G401 (cell line): ENCODE results near the gene TNFRSF25. TPM values are rescaled to one million over a fixed set of nuclear protein-coding genes. Genes with fewer than 3 reads are reported as not detected.
"Not testable (repeated sequence)": the region's sequence is repeated elsewhere in the genome, so short reads cannot be mapped to it uniquely, and the experiment has no call there.

Source experiments
- DNase-seq: peaks from one replicate; pipeline ENCODE4 v3.0.0-alpha.2; 2015; ENCODE audit warnings: low spot score
- in situ Hi-C: cut with HindIII; loops from 2 replicates; pipeline ENCODE4 v1.10.0; 2016; ENCODE audit warnings: low sequenced_read_pairs, mixed read lengths
- total RNA-seq: library from RNA; depleted of rRNA; stranded (reverse); fragments of >200 nt; shearing (Covaris generic); gene quantifications from 2 replicates; pipeline ENCODE4 v1.2.3, GENCODE V29; 2014

Gene TNFRSF25
- total RNA-seq, 1 experiment from 2014 or later: 4.9 TPM

- in situ Hi-C loops: no loop called here
- DNase-seq: peak; percentile 78
Observed at GRCh38 chr1:6445062-6445763, 20.8 kb downstream of the TNFRSF25 start.

GRCh38 chr1:6444377-6444776 lies 21.6 kb downstream of the TNFRSF25 start:
- in situ Hi-C loops: no loop called here
- no peak for DNase-seq

GRCh38 chr1:6443339-6444115 lies 22.4 kb downstream of the TNFRSF25 start:
- no peak for DNase-seq
- in situ Hi-C loops: no loop called here

DNA sequence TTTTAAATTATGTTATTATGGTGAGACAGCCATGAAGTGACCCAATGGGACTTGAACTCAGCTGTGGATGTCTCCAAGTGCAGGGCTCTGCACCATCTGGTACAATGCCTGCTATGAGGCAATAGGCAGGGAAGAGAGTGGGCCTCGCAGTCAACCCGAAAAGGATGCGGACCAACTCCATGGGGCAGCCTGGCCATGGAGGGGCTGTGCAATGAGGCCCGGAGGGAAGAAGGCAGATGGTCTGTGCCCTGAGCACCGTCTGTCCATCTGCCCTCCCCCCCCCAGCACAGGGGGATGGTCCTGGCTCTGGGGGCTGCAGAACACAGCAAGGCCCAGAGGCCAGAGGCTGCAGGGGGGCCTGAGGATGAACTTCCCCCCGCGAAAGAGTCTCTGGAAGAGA lies 24.4 kb downstream of the TNFRSF25 start:
- no peak for DNase-seq
- in situ Hi-C loops: no loop called here

- DNase-seq: no peak
- in situ Hi-C loops: no loop called here
Observed at GRCh38 chr1:6440198-6441126, 25.5 kb downstream of the TNFRSF25 start.

- in situ Hi-C loops: no loop called here
- DNase-seq: peak; percentile 82
Observed at GRCh38 chr1:6438047-6438525, 27.9 kb downstream of the TNFRSF25 start.

- DNase-seq: peak; percentile 82
- in situ Hi-C loops: not testable (repeated sequence)
Observed at GRCh38 chr1:6437012-6437700, 28.8 kb downstream of the TNFRSF25 start.

DNA sequence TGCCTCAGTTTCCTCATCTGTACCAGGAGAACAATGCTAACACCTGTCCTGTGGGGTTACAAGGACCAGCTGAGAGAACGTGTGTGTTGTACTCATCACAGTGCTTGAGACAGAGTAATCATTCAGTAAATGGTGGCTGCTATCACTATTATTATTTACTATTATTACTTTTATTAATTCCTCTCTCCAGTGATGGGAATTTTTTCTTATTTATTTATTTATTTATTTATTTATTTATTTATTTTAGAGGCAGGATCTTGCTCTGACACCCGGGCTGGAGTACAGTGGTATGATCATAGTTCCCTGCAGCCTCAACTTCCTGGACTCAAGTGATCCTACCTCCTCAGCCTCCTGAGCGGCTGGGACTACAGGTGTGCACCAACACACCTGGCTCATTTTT lies 29.7 kb downstream of the TNFRSF25 start:
- DNase-seq, in situ Hi-C loops: not testable (repeated sequence)

GRCh38 chr1:6435547-6435946 lies 30.4 kb downstream of the TNFRSF25 start:
- in situ Hi-C loops: no loop called here
- DNase-seq: no peak

GRCh38 chr1:6435129-6435528 lies 30.8 kb downstream of the TNFRSF25 start:
- no peak for DNase-seq
- in situ Hi-C loops: no loop called here

DNA sequence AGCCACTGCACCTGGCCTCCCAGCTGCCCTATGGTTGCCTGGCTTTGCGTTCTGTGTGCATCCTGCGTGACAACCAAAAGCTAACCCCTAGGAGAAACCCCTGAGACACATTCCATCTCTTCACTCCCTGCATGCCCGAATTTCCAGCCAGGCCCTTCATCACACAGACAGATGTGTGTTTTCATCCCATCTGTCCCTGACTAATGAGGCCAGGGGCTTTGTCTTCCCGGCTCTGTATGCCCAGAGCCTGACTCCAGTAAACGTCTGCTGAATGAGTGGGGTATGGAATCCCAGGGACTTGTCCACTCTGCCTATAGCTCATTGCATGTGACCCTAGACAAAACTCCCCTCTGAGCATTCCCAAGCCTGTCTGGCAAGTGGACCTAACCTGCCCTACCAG lies 31.8 kb downstream of the TNFRSF25 start:
- in situ Hi-C loops: no loop called here
- no peak for DNase-seq

- DNase-seq, in situ Hi-C loops: not testable (repeated sequence)
Observed at GRCh38 chr1:6431645-6432579, 34.1 kb downstream of the TNFRSF25 start.

- in situ Hi-C loops, DNase-seq: not testable (repeated sequence)
Observed at GRCh38 chr1:6429660-6430411, 36.1 kb downstream of the TNFRSF25 start.

DNA sequence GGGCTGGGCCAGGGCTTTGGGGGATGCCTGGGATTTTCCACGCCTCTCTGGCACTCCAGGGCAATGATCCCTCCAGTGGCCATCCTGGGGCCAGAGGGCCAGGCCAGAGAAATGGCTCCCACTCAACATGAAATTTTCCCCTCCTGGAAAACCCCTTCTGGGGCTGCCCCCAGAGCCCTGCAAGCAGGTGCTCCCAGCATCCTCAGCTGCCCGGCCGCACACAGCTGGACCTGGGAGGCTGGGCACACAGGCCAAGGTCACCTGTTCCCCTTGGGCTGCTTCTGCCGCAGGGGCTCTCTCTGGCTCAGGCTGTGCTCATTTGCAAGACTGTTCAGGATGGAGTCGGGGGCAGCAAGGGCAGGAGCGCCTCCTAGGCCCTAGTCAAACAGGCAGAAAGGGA lies 37.5 kb downstream of the TNFRSF25 start:
- DNase-seq, in situ Hi-C loops: not testable (repeated sequence)

- in situ Hi-C loops: no loop called here
- peak; percentile 58 for DNase-seq
Observed at GRCh38 chr1:6427441-6428390, 38.3 kb downstream of the TNFRSF25 start.

GRCh38 chr1:6426972-6427350 lies 39.0 kb downstream of the TNFRSF25 start:
- DNase-seq: no peak
- in situ Hi-C loops: no loop called here
